Esophagus (tissue), 2 donors: ENCODE measurements around the gene HS1BP3. TPM values are rescaled to one million over a fixed set of nuclear protein-coding genes. Genes with fewer than 3 reads are reported as not detected.

Source experiments
- H3K27ac ChIP-seq, 2 donors: one replicate each; pipeline ENCODE4 v1.5.1; 2013; ENCODE audit warnings: low read depth in 2 of 2, mild to moderate bottlenecking in 2 of 2, inconsistent platforms in 1 of 2, low read length in 1 of 2, moderate library complexity in 1 of 2
- H3K27me3 ChIP-seq, 2 donors: one replicate each; pipeline ENCODE4 v1.6.1; 2013; ENCODE audit warnings: low read length in 2 of 2, control low read depth in 1 of 2, mild to moderate bottlenecking in 1 of 2; ENCODE audit not compliant: insufficient read depth in 2 of 2, control insufficient read depth in 1 of 2
- H3K36me3 ChIP-seq, 2 donors: one replicate each; pipeline ENCODE4 v1.6.1; 2013; ENCODE audit warnings: low read length in 1 of 2; ENCODE audit not compliant: control insufficient read depth in 2 of 2, insufficient read depth in 2 of 2
- H3K4me1 ChIP-seq, 2 donors: one replicate each; pipeline ENCODE4 v1.6.1; 2013; ENCODE audit warnings: low read length in 1 of 2; ENCODE audit not compliant: control insufficient read depth in 2 of 2, insufficient read depth in 2 of 2
- H3K4me3 ChIP-seq, 2 donors: one replicate each; pipeline ENCODE4 v1.5.1; 2013; ENCODE audit warnings: low read length in 2 of 2, mild to moderate bottlenecking in 2 of 2, low read depth in 1 of 2, moderate library complexity in 1 of 2
- H3K9me3 ChIP-seq, 2 donors: one replicate each; pipeline ENCODE4 v1.6.1; 2013; ENCODE audit warnings: mild to moderate bottlenecking in 2 of 2, low read depth in 1 of 2, low read length in 1 of 2, moderate library complexity in 1 of 2; ENCODE audit not compliant: control insufficient read depth in 2 of 2, insufficient read depth in 1 of 2
- whole genome bisulfite sequencing, 2 donors: extraction: QIAGEN DNeasy Blood & Tissue Kit; methylation state at CpG; one replicate each; pipeline ENCODE4 v1.1.7; 2013; 5-methylcytosine and 5-hydroxymethylcytosine counted together
- polyA plus RNA-seq, 2 donors: library from polyadenylated mRNA; stranded (reverse); fragments of 200-250 nt; gene quantifications; one replicate each; pipeline ENCODE4 v1.2.3, GENCODE V29; 2013
- donor health status: healthy with polysubstance abuse.
- donor health status: Bipolar disorder and iron deficiency.

HS1BP3 gene
- polyA plus RNA-seq, 2 donors = 12.2 to 13.4 TPM

GRCh38 chr2:20675701-20676352 is 24.9 kb upstream of the HS1BP3 start:
- Histone ChIP-seq H3K27me3 (peaks cover 0 to 11% of the 10 kb centered on the region in 2 donors), H3K9me3 (peaks cover 0 to 6% of the 10 kb centered on the region in 2 donors), H3K27ac (peak overlapping the region in 1 of 2 donors; percentile 33), H3K36me3 (peaks cover 0 to 2% of the 10 kb centered on the region in 2 donors), H3K4me1 (peaks cover 0 to 15% of the 10 kb centered on the region in 2 donors), H3K4me3 (no peak overlapping the region)
- 42 to 52% methylated on average over 6 of the region's 6 CpGs for WGBS, 2 donors

- Histone ChIP-seq H3K36me3 (peaks cover 0 to 2% of the 10 kb centered on the region in 2 donors), H3K4me3 (no peak overlapping the region), H3K4me1 (peaks cover 0 to 17% of the 10 kb centered on the region in 2 donors), H3K27ac (peak overlapping the region; percentile 26 to 27), H3K27me3 (peaks cover 0 to 17% of the 10 kb centered on the region in 2 donors), H3K9me3 (peaks cover under 1 to 9% of the 10 kb centered on the region in 2 donors)
- WGBS, 2 donors = 45 to 60% methylated on average over 16 of the region's 16 CpGs
Measured at GRCh38 chr2:20674974-20675679, 24.2 kb upstream of the HS1BP3 start.

GRCh38 chr2:20674309-20674965 is 23.5 kb upstream of the HS1BP3 start:
- peaks cover 0 to 17% of the 10 kb centered on the region in 2 donors for H3K4me1 ChIP-seq
- H3K36me3 ChIP-seq = peaks cover 0 to 2% of the 10 kb centered on the region in 2 donors
- no peak overlapping the region for H3K27ac ChIP-seq
- H3K27me3 ChIP-seq = peaks cover 0 to 20% of the 10 kb centered on the region in 2 donors
- H3K9me3 ChIP-seq = peaks cover 6 to 9% of the 10 kb centered on the region in 2 donors
- 76 to 79% methylated on average over 11 of the region's 11 CpGs for WGBS, 2 donors
- no peak overlapping the region for H3K4me3 ChIP-seq

- Histone ChIP-seq H3K4me1 (peaks cover 0 to 20% of the 10 kb centered on the region in 2 donors), H3K27ac (no peak overlapping the region), H3K27me3 (peaks cover 0 to 22% of the 10 kb centered on the region in 2 donors)
Measured at GRCh38 chr2:20673686-20674308, 22.9 kb upstream of the HS1BP3 start.

GRCh38 chr2:20672201-20672951 is 21.5 kb upstream of the HS1BP3 start:
- H3K36me3 ChIP-seq = no peaks in the 10 kb centered on the region
- H3K27me3 ChIP-seq = peaks cover 0 to 22% of the 10 kb centered on the region in 2 donors
- H3K4me3 ChIP-seq = no peak overlapping the region
- WGBS, 2 donors = 35 to 44% methylated on average over 18 of the region's 18 CpGs
- peaks cover 0 to 25% of the 10 kb centered on the region in 2 donors for H3K4me1 ChIP-seq
- H3K9me3 ChIP-seq = peaks cover 6 to 9% of the 10 kb centered on the region in 2 donors
- no peak overlapping the region for H3K27ac ChIP-seq

More at GRCh38 chr2:20673686-20674308, 22.9 kb upstream of the HS1BP3 start:
- peaks cover 6 to 9% of the 10 kb centered on the region in 2 donors for H3K9me3 ChIP-seq
- H3K36me3 ChIP-seq = no peaks in the 10 kb centered on the region
- WGBS, 2 donors = 73 to 77% methylated on average over 5 of the region's 5 CpGs
- no peak overlapping the region for H3K4me3 ChIP-seq

GRCh38 chr2:20671736-20672080 is 20.8 kb upstream of the HS1BP3 start:
- Histone ChIP-seq H3K4me1 (peaks cover 0 to 27% of the 10 kb centered on the region in 2 donors), H3K9me3 (peaks cover 6 to 9% of the 10 kb centered on the region in 2 donors)
- WGBS, 2 donors = 13 to 20% methylated on average over 13 of the region's 13 CpGs

GRCh38 chr2:20671036-20671735 is 20.3 kb upstream of the HS1BP3 start:
- Histone ChIP-seq H3K27me3 (peaks cover 0 to 25% of the 10 kb centered on the region in 2 donors), H3K27ac (no peak overlapping the region), H3K36me3 (no peaks in the 10 kb centered on the region), H3K4me1 (peaks cover 0 to 25% of the 10 kb centered on the region in 2 donors), H3K4me3 (peak overlapping the region in 1 of 2 donors; percentile 8), H3K9me3 (peaks cover 6 to 9% of the 10 kb centered on the region in 2 donors)
- 17 to 20% methylated on average over 58 to 60 of the region's 60 CpGs for WGBS, 2 donors

More at GRCh38 chr2:20671736-20672080, 20.8 kb upstream of the HS1BP3 start:
- H3K27me3 ChIP-seq = peaks cover 0 to 23% of the 10 kb centered on the region in 2 donors
- no peak overlapping the region for H3K27ac ChIP-seq
- no peaks in the 10 kb centered on the region for H3K36me3 ChIP-seq
- no peak overlapping the region for H3K4me3 ChIP-seq

- no peak overlapping the region for H3K27ac ChIP-seq
- H3K4me1 ChIP-seq = peaks cover 2 to 21% of the 10 kb centered on the region in 2 donors
Measured at GRCh38 chr2:20670315-20671035, 19.6 kb upstream of the HS1BP3 start.

More at GRCh38 chr2:20670315-20671035, 19.6 kb upstream of the HS1BP3 start:
- 16 to 17% methylated on average over 83 of the region's 83 CpGs for WGBS, 2 donors
- Histone ChIP-seq H3K9me3 (peaks cover 6 to 9% of the 10 kb centered on the region in 2 donors), H3K27me3 (peaks cover 0 to 27% of the 10 kb centered on the region in 2 donors), H3K4me3 (peak overlapping the region; percentile 8 to 10), H3K36me3 (no peaks in the 10 kb centered on the region)
